Endodermal cell (in vitro differentiated cells): ENCODE data around the gene PTPRM. TPM values are rescaled to one million over a fixed set of nuclear protein-coding genes. Genes with fewer than 3 reads are reported as not detected.
A peak's percentile ranks its signal among the peaks of the same experiment; 100 is the strongest.

Experiments
- DNase-seq: peaks from one replicate; pipeline ENCODE4 v3.0.0-alpha.2; 2017
- H3K27ac ChIP-seq: 2 replicates; pipeline ENCODE4 v1.5.1; 2013; ENCODE audit warnings: mild to moderate bottlenecking, low read depth, low read length, moderate library complexity
- H3K27me3 ChIP-seq: 2 replicates; pipeline ENCODE4 v1.6.1; 2013; ENCODE audit warnings: mild to moderate bottlenecking, low read length, moderate library complexity; ENCODE audit not compliant: insufficient read depth, control insufficient read depth, poor library complexity, severe bottlenecking
- H3K36me3 ChIP-seq: 2 replicates; pipeline ENCODE4 v1.7.0; 2013; ENCODE audit warnings: mild to moderate bottlenecking, low read length, moderate library complexity; ENCODE audit not compliant: control insufficient read depth, insufficient read depth
- H3K4me1 ChIP-seq: one replicate; pipeline ENCODE4 v1.7.0; 2013; ENCODE audit warnings: low read length; ENCODE audit not compliant: control insufficient read depth, insufficient read depth
- H3K4me3 ChIP-seq: 2 replicates; pipeline ENCODE4 v1.5.1; 2013; ENCODE audit warnings: mild to moderate bottlenecking, low read length, moderate library complexity
- H3K9ac ChIP-seq: 2 replicates; pipeline ENCODE4 v1.6.1; 2013; ENCODE audit warnings: mild to moderate bottlenecking, low read length, moderate library complexity; ENCODE audit not compliant: poor library complexity, severe bottlenecking; ENCODE audit errors: extremely low read depth
- H3K9me3 ChIP-seq: 2 replicates; pipeline ENCODE4 v1.6.1; 2013; ENCODE audit warnings: mild to moderate bottlenecking, low read length, moderate library complexity; ENCODE audit not compliant: control insufficient read depth
- H3K27ac Mint-ChIP-seq: 2 replicates; pipeline ENCODE4 v1.8.0; 2020; ENCODE audit warnings: mixed read lengths
- H3K27me3 Mint-ChIP-seq: 2 replicates; pipeline ENCODE4 v1.8.0; 2021; ENCODE audit warnings: mild to moderate bottlenecking, mixed read lengths; ENCODE audit not compliant: insufficient read depth
- H3K36me3 Mint-ChIP-seq: 2 replicates; pipeline ENCODE4 v1.8.0; 2020; ENCODE audit warnings: low read depth, mixed read lengths
- H3K4me1 Mint-ChIP-seq: 2 replicates; pipeline ENCODE4 v1.8.0; 2020; ENCODE audit warnings: mixed read lengths
- H3K4me3 Mint-ChIP-seq: 2 replicates; pipeline ENCODE4 v1.8.0; 2020; ENCODE audit warnings: mild to moderate bottlenecking, moderate library complexity, mixed read lengths
- H3K9me3 Mint-ChIP-seq: 2 replicates; pipeline ENCODE4 v1.8.0; 2020; ENCODE audit warnings: mild to moderate bottlenecking, mixed read lengths
- WGBS, 2 experiments: methylation state at CpG; one replicate each; pipeline versions ENCODE4 v1.1.5 to v1.1.7; 2013; ENCODE audit warnings: missing lambda C conversion rate in 2 of 2, mixed read lengths in 1 of 2; ENCODE audit not compliant: insufficient coverage in 1 of 2, insufficient read length in 1 of 2; 5-methylcytosine and 5-hydroxymethylcytosine counted together
- total RNA-seq, 2 donors: library from RNA; stranded (reverse); fragmentation: NEBNext Ultra II Directional in 1 of 2; extraction: Animal tissue kit (Norgen Biotek cat#: 25700) in 1 of 2; gene quantifications; 2 replicates in 1 of 2; 3 replicates in 1 of 2; pipeline ENCODE4 v1.2.1, GENCODE V29; 2021
- TF ChIP-seq, protein P1 (sequence below): fragments of 200-600 bp; sonication (generic); conservative IDR thresholded peaks from 2 replicates; pipeline ENCODE4 v1.5.0; 2021; ENCODE audit warnings: antibody characterized with exemption, mild to moderate bottlenecking

Gene PTPRM
- total RNA-seq, 2 donors from 2014 or later, result 47.2 to 57.6 TPM

DNA sequence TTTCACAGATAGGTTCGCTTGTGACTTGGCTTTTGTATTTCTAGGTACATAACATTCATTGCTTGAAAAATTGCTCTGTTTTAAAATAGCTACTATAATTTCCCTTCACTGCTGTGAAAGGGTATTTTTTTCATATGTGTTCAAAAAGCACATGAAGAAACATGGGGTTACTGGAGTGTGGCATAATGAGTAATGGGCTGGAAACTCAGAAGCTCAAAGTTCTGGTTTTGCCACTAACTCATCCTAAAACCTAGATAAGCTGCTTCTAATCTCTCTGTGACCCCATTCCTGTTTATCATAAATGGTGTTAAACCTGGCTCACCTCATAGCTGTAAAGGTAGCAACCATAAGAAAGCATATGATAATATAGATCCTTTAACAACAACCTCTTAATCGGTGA lies 319.3 kb downstream of the PTPRM start:
- Histone ChIP-seq H3K4me1 (peaks cover 19% of the 10 kb centered on the region), H3K9me3 (no peaks in the 10 kb centered on the region), H3K36me3 (peaks cover 12% of the 10 kb centered on the region), H3K9ac (no peak overlapping the region), H3K27ac (no peak overlapping the region), H3K27me3 (no peaks in the 10 kb centered on the region), H3K4me3 (peak overlapping the region; percentile 21)
- Mint-ChIP-seq H3K27ac (no peak overlapping the region), H3K9me3 (no peaks in the 10 kb centered on the region), H3K36me3 (peaks cover 6% of the 10 kb centered on the region), H3K4me3 (no peak overlapping the region), H3K4me1 (peaks cover 23% of the 10 kb centered on the region), H3K27me3 (no peaks in the 10 kb centered on the region)
- 90% methylated on average over 1 of the region's 2 CpGs; no CpG with 5 or more reads in 1 of the 2 experiments for WGBS, 2 experiments
- TF ChIP-seq, protein P1, sequence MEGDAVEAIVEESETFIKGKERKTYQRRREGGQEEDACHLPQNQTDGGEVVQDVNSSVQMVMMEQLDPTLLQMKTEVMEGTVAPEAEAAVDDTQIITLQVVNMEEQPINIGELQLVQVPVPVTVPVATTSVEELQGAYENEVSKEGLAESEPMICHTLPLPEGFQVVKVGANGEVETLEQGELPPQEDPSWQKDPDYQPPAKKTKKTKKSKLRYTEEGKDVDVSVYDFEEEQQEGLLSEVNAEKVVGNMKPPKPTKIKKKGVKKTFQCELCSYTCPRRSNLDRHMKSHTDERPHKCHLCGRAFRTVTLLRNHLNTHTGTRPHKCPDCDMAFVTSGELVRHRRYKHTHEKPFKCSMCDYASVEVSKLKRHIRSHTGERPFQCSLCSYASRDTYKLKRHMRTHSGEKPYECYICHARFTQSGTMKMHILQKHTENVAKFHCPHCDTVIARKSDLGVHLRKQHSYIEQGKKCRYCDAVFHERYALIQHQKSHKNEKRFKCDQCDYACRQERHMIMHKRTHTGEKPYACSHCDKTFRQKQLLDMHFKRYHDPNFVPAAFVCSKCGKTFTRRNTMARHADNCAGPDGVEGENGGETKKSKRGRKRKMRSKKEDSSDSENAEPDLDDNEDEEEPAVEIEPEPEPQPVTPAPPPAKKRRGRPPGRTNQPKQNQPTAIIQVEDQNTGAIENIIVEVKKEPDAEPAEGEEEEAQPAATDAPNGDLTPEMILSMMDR, result no peak
- DNase-seq, result no peak

DNA sequence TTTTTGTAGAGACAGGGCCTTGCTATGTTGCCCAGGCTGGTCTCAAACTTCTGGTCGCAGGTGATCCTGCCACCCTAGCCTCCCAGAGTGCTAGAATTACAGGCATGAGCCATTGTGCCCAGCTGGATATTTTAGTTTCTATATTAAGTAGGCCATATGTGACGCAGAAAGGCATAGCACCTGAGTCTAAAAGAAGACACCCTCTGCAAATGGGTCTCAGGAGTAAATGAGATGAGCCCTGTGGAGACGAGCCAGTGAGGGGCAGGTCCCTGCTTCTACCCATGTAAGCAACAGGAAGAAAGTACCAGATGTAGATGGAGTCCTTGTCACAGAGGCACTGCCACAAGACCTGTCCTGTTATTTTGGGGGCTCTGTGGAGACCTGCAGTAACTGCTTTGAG lies 322.4 kb downstream of the PTPRM start:
- no peak overlapping the region for H3K9ac ChIP-seq
- DNase-seq, result no peak
- Mint-ChIP-seq H3K27ac (no peak overlapping the region), H3K4me3 (no peak overlapping the region), H3K36me3 (peaks cover 6% of the 10 kb centered on the region), H3K4me1 (peaks cover 42% of the 10 kb centered on the region), H3K27me3 (no peaks in the 10 kb centered on the region), H3K9me3 (no peaks in the 10 kb centered on the region)
- H3K9me3 ChIP-seq, result no peaks in the 10 kb centered on the region
- H3K4me3 ChIP-seq, result no peak overlapping the region
- 94% methylated on average over 3 of the region's 3 CpGs for WGBS, 2 experiments
- peaks cover 14% of the 10 kb centered on the region for H3K36me3 ChIP-seq
- no peak overlapping the region for H3K27ac ChIP-seq
- TF ChIP-seq, protein P1, result no peak
- peaks cover 31% of the 10 kb centered on the region for H3K4me1 ChIP-seq
- no peaks in the 10 kb centered on the region for H3K27me3 ChIP-seq

DNA sequence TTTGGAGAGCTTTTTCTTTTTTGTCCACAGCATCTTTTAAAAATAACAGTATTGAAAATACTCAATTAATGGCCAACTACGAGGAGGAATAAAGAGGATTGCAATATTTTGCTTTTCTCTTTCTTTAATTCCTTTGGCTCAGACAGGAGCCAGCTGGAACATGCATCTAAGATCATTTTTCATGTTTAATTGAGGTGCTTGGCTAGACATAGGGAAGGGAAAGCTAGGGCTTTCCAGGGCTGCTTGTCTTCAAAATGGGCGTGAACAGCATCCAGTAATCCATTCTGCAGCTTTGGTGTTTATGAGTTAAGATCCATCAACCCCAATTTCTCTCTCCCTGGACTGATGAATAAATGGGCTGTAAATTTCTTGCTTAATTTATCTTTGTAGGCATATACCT lies 323.0 kb downstream of the PTPRM start:
- H3K27ac Mint-ChIP-seq, result no peak overlapping the region
- peaks cover 40% of the 10 kb centered on the region for H3K4me1 Mint-ChIP-seq
- H3K27me3 Mint-ChIP-seq, result no peaks in the 10 kb centered on the region
- H3K27me3 ChIP-seq, result no peaks in the 10 kb centered on the region
- peaks cover 14% of the 10 kb centered on the region for H3K36me3 ChIP-seq
- TF ChIP-seq, protein P1, result no peak
- H3K4me3 ChIP-seq, result no peak overlapping the region
- H3K9ac ChIP-seq, result no peak overlapping the region
- peaks cover 5% of the 10 kb centered on the region for H3K36me3 Mint-ChIP-seq
- H3K9me3 ChIP-seq, result no peaks in the 10 kb centered on the region
- H3K27ac ChIP-seq, result no peak overlapping the region
- 93 to 100% methylated on average over 2 of the region's 2 CpGs for WGBS, 2 experiments
- DNase-seq, result no peak
- no peak overlapping the region for H3K4me3 Mint-ChIP-seq
- H3K9me3 Mint-ChIP-seq, result no peaks in the 10 kb centered on the region
- H3K4me1 ChIP-seq, result peaks cover 31% of the 10 kb centered on the region
